ENCODE data around the gene RAB11FIP5.

RAB11FIP5 gene

GRCh38 chr2:73082523-73083410 is 30.0 kb downstream of the RAB11FIP5 start:
- DNase-seq: no peak

- no peak for DNase-seq
These were observed 31.5 kb downstream of the RAB11FIP5 start for GRCh38 chr2:73081181-73081671.

GRCh38 chr2:73080321-73081131 is 32.2 kb downstream of the RAB11FIP5 start:
- DNase-seq: no peak

- DNase-seq: no peak
These were observed 33.1 kb downstream of the RAB11FIP5 start for GRCh38 chr2:73079636-73080035.

- DNase-seq: no peak
These were observed 34.0 kb downstream of the RAB11FIP5 start for GRCh38 chr2:73078457-73079411.

- DNase-seq: no peak
These were observed 35.3 kb downstream of the RAB11FIP5 start for GRCh38 chr2:73077424-73077795.

GRCh38 chr2:73076701-73077423 is 35.9 kb downstream of the RAB11FIP5 start:
- DNase-seq: no peak

GRCh38 chr2:73075477-73076373 is 37.0 kb downstream of the RAB11FIP5 start:
- DNase-seq: no peak

GRCh38 chr2:73074110-73075069 is 38.4 kb downstream of the RAB11FIP5 start:
- no peak for DNase-seq

- DNase-seq: no peak
These were observed 40.3 kb downstream of the RAB11FIP5 start for GRCh38 chr2:73072416-73072815.

GRCh38 chr2:73072129-73072395 is 40.7 kb downstream of the RAB11FIP5 start:
- DNase-seq: no peak

- peak; percentile 83 for DNase-seq
These were observed 41.2 kb downstream of the RAB11FIP5 start, which contains the start of gene SFXN5 for GRCh38 chr2:73071360-73072128. Gene SFXN5 (minus strand): TSS chr2:73071712. CDS start chr2:73071705, 7 bp downstream.

GRCh38 chr2:73070643-73071359 is 41.9 kb downstream of the RAB11FIP5 start:
- DNase-seq: no peak

- DNase-seq: no peak
These were observed 42.7 kb downstream of the RAB11FIP5 start for GRCh38 chr2:73069855-73070642.

- DNase-seq: no peak
These were observed 43.5 kb downstream of the RAB11FIP5 start for GRCh38 chr2:73069041-73069854.

- DNase-seq: no peak
These were observed 44.6 kb downstream of the RAB11FIP5 start for GRCh38 chr2:73068147-73068546.
